ENCODE measurements around the gene FOXO6. TPM values are rescaled to one million over a fixed set of nuclear protein-coding genes. Genes with fewer than 3 reads are reported as not detected.

The FOXO6 gene
- total RNA-seq, 1 experiment from 2014 or later, result 9.0 TPM

GRCh38 chr1:41362749-41363590, 1.7 kb downstream of the FOXO6 start:
- no peak for DNase-seq
- Histone ChIP-seq H4K20me1 (ENCODE audit: insufficient read depth) (no peaks in the 10 kb centered on the region), H3K27me3 (ENCODE audit: insufficient read depth, low read depth) (peaks cover 7% of the 10 kb centered on the region; the same call in 1 of the 2 replicates), H3K27ac (no peak overlapping the region), H2AFZ (no peak overlapping the region), H3K9me3 (ENCODE audit: insufficient read depth, low read depth) (no peaks in the 10 kb centered on the region), H3K4me1 (replicated peaks; ENCODE audit: insufficient read depth) (peaks cover 51% of the 10 kb centered on the region), H3K79me2 (ENCODE audit: low read depth) (no peaks in the 10 kb centered on the region), H3K9me2 (ENCODE audit: insufficient read depth) (no peaks in the 10 kb centered on the region), H3K36me3 (ENCODE audit: low read depth) (no peaks in the 10 kb centered on the region), H3K4me3 (peak overlapping the region; percentile 61; the same call in 1 of the 2 replicates), H3K4me2 (peak overlapping the region; percentile 90), H3F3A (ENCODE audit: insufficient read depth, low read depth) (peaks cover 29% of the 10 kb centered on the region; the same call in 1 of the 2 replicates)
- TF ChIP-seq, protein P1, sequence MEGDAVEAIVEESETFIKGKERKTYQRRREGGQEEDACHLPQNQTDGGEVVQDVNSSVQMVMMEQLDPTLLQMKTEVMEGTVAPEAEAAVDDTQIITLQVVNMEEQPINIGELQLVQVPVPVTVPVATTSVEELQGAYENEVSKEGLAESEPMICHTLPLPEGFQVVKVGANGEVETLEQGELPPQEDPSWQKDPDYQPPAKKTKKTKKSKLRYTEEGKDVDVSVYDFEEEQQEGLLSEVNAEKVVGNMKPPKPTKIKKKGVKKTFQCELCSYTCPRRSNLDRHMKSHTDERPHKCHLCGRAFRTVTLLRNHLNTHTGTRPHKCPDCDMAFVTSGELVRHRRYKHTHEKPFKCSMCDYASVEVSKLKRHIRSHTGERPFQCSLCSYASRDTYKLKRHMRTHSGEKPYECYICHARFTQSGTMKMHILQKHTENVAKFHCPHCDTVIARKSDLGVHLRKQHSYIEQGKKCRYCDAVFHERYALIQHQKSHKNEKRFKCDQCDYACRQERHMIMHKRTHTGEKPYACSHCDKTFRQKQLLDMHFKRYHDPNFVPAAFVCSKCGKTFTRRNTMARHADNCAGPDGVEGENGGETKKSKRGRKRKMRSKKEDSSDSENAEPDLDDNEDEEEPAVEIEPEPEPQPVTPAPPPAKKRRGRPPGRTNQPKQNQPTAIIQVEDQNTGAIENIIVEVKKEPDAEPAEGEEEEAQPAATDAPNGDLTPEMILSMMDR (conservative IDR thresholded peaks at IDR 0.05), result no peak
- no peak for TF ChIP-seq EZH2 (IDR thresholded peaks at IDR 0.05; ENCODE audit: low read depth)
- POLR2A ChIA-PET (ENCODE audit: unreplicated experiment), result no interaction called here
- CTCF ChIA-PET, result no interaction called here
- intact Hi-C loops (cut with micrococcal nuclease; ENCODE audit: unreplicated experiment), result no loop called here
- BruUV-seq (replicated peaks), result TSS peak; percentile 28

- Histone ChIP-seq H2AFZ (no peak overlapping the region), H3K27ac (no peak overlapping the region), H3K4me3 (no peak overlapping the region), H3K9me2 (ENCODE audit: insufficient read depth) (no peaks in the 10 kb centered on the region), H3K27me3 (ENCODE audit: insufficient read depth, low read depth) (peaks cover 7% of the 10 kb centered on the region; the same call in 1 of the 2 replicates), H3K9me3 (ENCODE audit: insufficient read depth, low read depth) (no peaks in the 10 kb centered on the region), H3K36me3 (ENCODE audit: low read depth) (no peaks in the 10 kb centered on the region), H3K4me1 (replicated peaks; ENCODE audit: insufficient read depth) (peaks cover 43% of the 10 kb centered on the region), H3K79me2 (ENCODE audit: low read depth) (no peaks in the 10 kb centered on the region), H3K4me2 (no peak overlapping the region), H4K20me1 (ENCODE audit: insufficient read depth) (no peaks in the 10 kb centered on the region), H3F3A (ENCODE audit: insufficient read depth, low read depth) (peaks cover 29% of the 10 kb centered on the region; the same call in 1 of the 2 replicates)
- BruUV-seq (replicated peaks), result no TSS peak
- ChIA-PET CTCF (no interaction called here), POLR2A (ENCODE audit: unreplicated experiment) (no interaction called here)
- intact Hi-C loops (cut with micrococcal nuclease; ENCODE audit: unreplicated experiment), result no loop called here
- TF ChIP-seq, protein P1 (conservative IDR thresholded peaks at IDR 0.05), result no peak
- TF ChIP-seq EZH2 (IDR thresholded peaks at IDR 0.05; ENCODE audit: low read depth), result no peak
- no peak for DNase-seq
Measured at GRCh38 chr1:41363591-41364320, 2.5 kb downstream of the FOXO6 start.

DNA sequence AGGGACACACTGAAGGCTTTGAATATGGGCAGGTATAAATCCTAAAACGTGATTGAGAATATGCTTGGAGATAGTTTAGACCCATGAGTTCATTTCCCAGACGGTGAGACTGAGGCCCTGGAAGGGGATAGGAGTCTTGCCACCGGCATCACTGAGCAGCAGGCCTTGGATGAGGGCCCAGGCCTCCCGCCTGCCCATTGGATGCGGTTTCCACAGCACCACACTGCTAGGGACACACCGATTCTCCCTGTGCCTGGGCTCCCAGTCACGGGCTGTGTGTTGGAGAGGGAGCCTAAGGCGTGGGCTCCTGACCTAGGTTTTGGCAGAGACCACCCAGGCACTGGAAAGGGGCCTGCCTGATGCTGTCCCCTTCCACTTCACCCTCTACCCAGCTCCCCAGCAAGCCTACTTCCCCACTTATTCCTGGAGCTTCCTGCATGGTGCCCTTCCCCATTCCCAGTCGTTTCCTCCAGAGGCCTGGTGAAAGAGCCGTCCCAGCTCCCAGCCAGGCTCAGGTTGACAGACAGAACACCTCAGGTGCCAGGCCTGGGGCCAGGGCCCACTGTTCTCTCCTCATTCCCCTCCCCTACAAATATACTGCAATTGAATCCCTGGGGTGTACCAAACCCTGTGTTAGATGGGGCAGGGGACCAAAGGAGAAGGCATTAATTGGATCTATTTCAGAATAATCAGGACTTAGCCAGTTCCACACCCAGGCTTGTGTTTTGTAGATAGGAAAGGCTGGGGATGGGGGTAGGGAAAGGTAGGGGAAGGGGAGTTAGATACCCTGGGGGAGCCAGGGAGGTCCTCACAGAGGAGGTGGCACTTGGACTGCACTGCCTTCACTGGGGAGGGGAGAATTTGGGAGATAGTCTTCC, 3.4 kb downstream of the FOXO6 start:
- H3K79me2 ChIP-seq (ENCODE audit: low read depth), result no peaks in the 10 kb centered on the region
- no peaks in the 10 kb centered on the region for H3K36me3 ChIP-seq (ENCODE audit: low read depth)
- intact Hi-C loops (cut with micrococcal nuclease; ENCODE audit: unreplicated experiment), result no loop called here
- no peaks in the 10 kb centered on the region for H3K9me3 ChIP-seq (ENCODE audit: insufficient read depth, low read depth)
- CTCF ChIA-PET, result no interaction called here
- POLR2A ChIA-PET (ENCODE audit: unreplicated experiment), result no interaction called here
- H3K4me2 ChIP-seq, result 0 out of 2 replicates have a peak overlapping the region, but pooled peaks have one; percentile 81
- BruUV-seq (replicated peaks), result no TSS peak
- no peaks in the 10 kb centered on the region for H3K9me2 ChIP-seq (ENCODE audit: insufficient read depth)
- H3F3A ChIP-seq (ENCODE audit: insufficient read depth, low read depth), result peaks cover 29% of the 10 kb centered on the region; the same call in 1 of the 2 replicates
- H3K4me3 ChIP-seq, result no peak overlapping the region
- no peaks in the 10 kb centered on the region for H4K20me1 ChIP-seq (ENCODE audit: insufficient read depth)
- DNase-seq, result no peak
- H3K27ac ChIP-seq, result no peak overlapping the region
- no peak overlapping the region for H2AFZ ChIP-seq
- H3K27me3 ChIP-seq (ENCODE audit: insufficient read depth, low read depth), result peaks cover 7% of the 10 kb centered on the region; the same call in 1 of the 2 replicates
- H3K4me1 ChIP-seq (replicated peaks; ENCODE audit: insufficient read depth), result peaks cover 36% of the 10 kb centered on the region
- TF ChIP-seq, protein P1 (conservative IDR thresholded peaks at IDR 0.05), result no peak
- no peak for TF ChIP-seq EZH2 (IDR thresholded peaks at IDR 0.05; ENCODE audit: low read depth)

Measured in PC-9 (cell line).